A549 (cell line): ENCODE results near the gene PRSS8.

Experiments used
- CTCF ChIP-seq: fragments of >200 bp; sonication (Bioruptor Twin); formaldehyde crosslinking; IDR thresholded peaks from 3 replicates; pipeline ENCODE4 v1.5.1; 2016
- RAD21 ChIP-seq, 2 experiments: fragments of >200 bp in 1 of 2; sonication (Bioruptor Twin) in 1 of 2; formaldehyde crosslinking in 1 of 2; IDR thresholded peaks in 1 of 2; conservative IDR thresholded peaks in 1 of 2; 2 replicates in 1 of 2; 3 replicates in 1 of 2; pipeline ENCODE4 v1.6.1; 2012 to 2018; ENCODE audit warnings: inconsistent platforms in 1 of 2
- REST ChIP-seq: fragments of 200-600 bp; sonication (generic); IDR thresholded peaks from 2 replicates; pipeline ENCODE4 v1.6.1; 2016; ENCODE audit warnings: antibody characterized with exemption, mild to moderate bottlenecking, moderate library complexity
- RFX5 ChIP-seq: fragments of 450-650 bp; IDR thresholded peaks from 2 replicates; pipeline ENCODE4 v1.7.1; 2014; ENCODE audit warnings: antibody characterized with exemption, mild to moderate bottlenecking, moderate library complexity
- TFCP2L1 ChIP-seq: fragments of 250-450 bp; sonication (Bioruptor Pico); IDR thresholded peaks from 2 replicates; pipeline ENCODE4 v1.5.0; 2021; ENCODE audit warnings: mild to moderate bottlenecking

GRCh38 chr16:31107465-31107867 is 28.1 kb downstream of the PRSS8 start:
- no peak for TF ChIP-seq REST
- no peak for TF ChIP-seq CTCF
- no peak for TF ChIP-seq RAD21 (conservative IDR thresholded peaks at IDR 0.05 in 1 of 2, IDR thresholded peaks at IDR 0.05 in 1 of 2)
- no peak for TF ChIP-seq TFCP2L1 (CRISPR knock-in tag)
- TF ChIP-seq RFX5: no peak
